Suprapubic skin (tissue), 4 donors: ENCODE data around the gene IRF2BP2.

Source experiments
- CTCF ChIP-seq, 2 donors: fragments of 200-600 bp in 1 of 2; fragments of 450-650 bp in 1 of 2; sonication (generic) in 1 of 2; IDR thresholded peaks; one replicate each; pipeline ENCODE4 v1.5.1; 2016 to 2019; ENCODE audit warnings: antibody characterized with exemption in 2 of 2, mild to moderate bottlenecking in 1 of 2, moderate library complexity in 1 of 2
- POLR2A ChIP-seq, 2 donors: fragments of 450-650 bp; IDR thresholded peaks; one replicate each; pipeline ENCODE4 v1.6.1; 2017; ENCODE audit warnings: antibody characterized with exemption in 2 of 2, mild to moderate bottlenecking in 2 of 2, moderate library complexity in 2 of 2
- POLR2AphosphoS5 ChIP-seq, 3 donors: sonication (generic); formaldehyde crosslinking; IDR thresholded peaks; one replicate each; pipeline ENCODE4 v1.6.1; 2017; ENCODE audit warnings: antibody characterized with exemption in 3 of 3

- TF ChIP-seq POLR2A (IDR thresholded peaks at IDR 0.05) = no peak
- TF ChIP-seq CTCF (IDR thresholded peaks at IDR 0.05) = no peak
- no peak for TF ChIP-seq POLR2AphosphoS5 (IDR thresholded peaks at IDR 0.05)
Measured at GRCh38 chr1:234642428-234642827, 32.5 kb upstream of the IRF2BP2 start.
